OCI-LY1 (cell line): ENCODE measurements around the gene TSEN34.

Source experiments
- H2AFZ ChIP-seq: fragments of 200-600 bp; sonication (generic), shearing (Covaris generic); 2 replicates; pipeline ENCODE4 v1.6.0; 2014; ENCODE audit warnings: antibody characterized with exemption, mild to moderate bottlenecking, low read length
- H3F3A ChIP-seq: fragments of 200-600 bp; sonication (generic), shearing (Covaris generic); 2 replicates; pipeline ENCODE4 v1.6.0; 2014; ENCODE audit warnings: mild to moderate bottlenecking, antibody characterized with exemption, low read length, moderate library complexity; ENCODE audit not compliant: insufficient read depth
- H3K27ac ChIP-seq: fragments of 200-600 bp; sonication (generic); 2 replicates; pipeline ENCODE4 v1.5.1; 2014; ENCODE audit warnings: low read length, mixed run types, mild to moderate bottlenecking, low read depth; ENCODE audit not compliant: poor library complexity, severe bottlenecking
- H3K27me3 ChIP-seq: fragments of 200-600 bp; sonication (generic); 2 replicates; pipeline ENCODE4 v1.6.0; 2014; ENCODE audit warnings: antibody characterized with exemption, mild to moderate bottlenecking, low read length, moderate library complexity; ENCODE audit not compliant: insufficient read depth
- H3K36me3 ChIP-seq: fragments of 200-600 bp; sonication (generic); 2 replicates; pipeline ENCODE4 v1.6.1; 2014; ENCODE audit warnings: mild to moderate bottlenecking, antibody characterized with exemption, low read length, moderate library complexity, mixed read lengths; ENCODE audit not compliant: insufficient read depth
- H3K4me1 ChIP-seq: fragments of 200-600 bp; sonication (generic); 2 replicates; pipeline ENCODE4 v1.5.1; 2014; ENCODE audit warnings: mild to moderate bottlenecking, low read length, moderate library complexity; ENCODE audit not compliant: insufficient read depth, severe bottlenecking
- H3K4me2 ChIP-seq: fragments of 200-600 bp; sonication (generic), shearing (Covaris generic); 2 replicates; pipeline ENCODE4 v1.6.1; 2014; ENCODE audit warnings: low read length
- H3K4me3 ChIP-seq: fragments of 200-600 bp; sonication (generic); 2 replicates; pipeline ENCODE4 v1.5.1; 2014; ENCODE audit warnings: low read length, low read depth, mild to moderate bottlenecking, mixed read lengths; ENCODE audit not compliant: poor library complexity, severe bottlenecking
- H3K79me2 ChIP-seq: fragments of 200-600 bp; shearing (Covaris generic); 2 replicates; pipeline ENCODE4 v1.6.1; 2016; ENCODE audit warnings: mixed run types, low read length, mixed read lengths; ENCODE audit not compliant: insufficient read depth
- H3K9ac ChIP-seq: fragments of 200-600 bp; sonication (generic), shearing (Covaris generic); 2 replicates; pipeline ENCODE4 v1.6.1; 2014; ENCODE audit warnings: mild to moderate bottlenecking, low read length, mixed read lengths
- H3K9me2 ChIP-seq: fragments of 200-600 bp; sonication (generic), shearing (Covaris generic); 2 replicates; pipeline ENCODE4 v1.6.1; 2014; ENCODE audit warnings: low read depth, mild to moderate bottlenecking, low read length, mixed read lengths
- H3K9me3 ChIP-seq: fragments of 200-600 bp; shearing (Covaris generic); 2 replicates; pipeline ENCODE4 v1.6.1; 2014; ENCODE audit warnings: low read length, mixed read lengths
- H4K20me1 ChIP-seq: fragments of 200-600 bp; sonication (generic), shearing (Covaris generic); 2 replicates; pipeline ENCODE4 v1.6.0; 2016; ENCODE audit warnings: mild to moderate bottlenecking, low read length; ENCODE audit not compliant: insufficient read depth
- EZH2 ChIP-seq: fragments of 200-600 bp; sonication (generic), shearing (Covaris generic); IDR thresholded peaks from 2 replicates; pipeline ENCODE4 v1.8.0; 2017; ENCODE audit warnings: borderline replicate concordance, mixed run types, mild to moderate bottlenecking, antibody characterized with exemption, low read length, moderate library complexity, mixed read lengths
- TF ChIP-seq, protein P1 (sequence below): fragments of 200-600 bp; sonication (generic), shearing (Covaris generic); IDR thresholded peaks from 2 replicates; pipeline ENCODE4 v1.5.1; 2017; ENCODE audit warnings: mild to moderate bottlenecking, antibody characterized with exemption, low read length, moderate library complexity, mixed read lengths

Gene TSEN34

DNA sequence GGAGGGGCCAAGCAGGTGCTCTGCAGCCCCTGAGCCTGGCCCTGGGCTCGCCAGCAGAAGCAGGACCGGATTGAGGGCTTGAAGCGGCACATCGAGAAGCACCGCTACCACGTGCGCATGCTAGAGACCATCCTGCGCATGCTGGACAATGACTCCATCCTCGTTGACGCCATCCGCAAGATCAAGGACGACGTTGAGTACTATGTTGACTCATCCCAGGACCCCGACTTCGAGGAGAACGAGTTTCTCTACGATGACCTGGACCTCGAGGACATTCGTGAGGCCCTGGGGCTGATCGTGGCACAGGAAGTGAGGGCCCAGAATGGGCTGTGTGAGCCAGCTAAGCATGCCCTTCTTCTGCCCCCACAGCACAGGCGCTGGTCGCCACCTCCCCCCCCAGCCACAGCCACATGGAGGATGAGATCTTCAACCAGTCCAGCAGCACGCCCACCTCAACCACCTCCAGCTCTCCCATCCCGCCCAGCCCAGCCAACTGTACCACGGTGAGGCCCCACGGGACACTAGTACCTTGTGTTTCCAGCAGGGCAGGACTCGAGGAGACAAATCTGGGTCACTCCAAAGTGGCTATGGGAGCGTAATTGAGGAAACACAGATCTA, 45.5 kb upstream of the TSEN34 start:
- Histone ChIP-seq H3K27me3 (no peaks in the 10 kb centered on the region), H3K9me3 (no peaks in the 10 kb centered on the region), H3K4me1 (no peaks in the 10 kb centered on the region), H3K4me2 (no peak overlapping the region), H3F3A (no peaks in the 10 kb centered on the region), H3K4me3 (no peak overlapping the region), H3K27ac (no peak overlapping the region), H3K36me3 (peaks cover 99% of the 10 kb centered on the region), H3K9me2 (no peaks in the 10 kb centered on the region), H3K9ac (no peak overlapping the region), H4K20me1 (no peaks in the 10 kb centered on the region), H2AFZ (no peak overlapping the region), H3K79me2 (0 out of 2 replicates have a peak, but pooled peaks cover 10% of the 10 kb centered on the region)
- TF ChIP-seq, protein P1, sequence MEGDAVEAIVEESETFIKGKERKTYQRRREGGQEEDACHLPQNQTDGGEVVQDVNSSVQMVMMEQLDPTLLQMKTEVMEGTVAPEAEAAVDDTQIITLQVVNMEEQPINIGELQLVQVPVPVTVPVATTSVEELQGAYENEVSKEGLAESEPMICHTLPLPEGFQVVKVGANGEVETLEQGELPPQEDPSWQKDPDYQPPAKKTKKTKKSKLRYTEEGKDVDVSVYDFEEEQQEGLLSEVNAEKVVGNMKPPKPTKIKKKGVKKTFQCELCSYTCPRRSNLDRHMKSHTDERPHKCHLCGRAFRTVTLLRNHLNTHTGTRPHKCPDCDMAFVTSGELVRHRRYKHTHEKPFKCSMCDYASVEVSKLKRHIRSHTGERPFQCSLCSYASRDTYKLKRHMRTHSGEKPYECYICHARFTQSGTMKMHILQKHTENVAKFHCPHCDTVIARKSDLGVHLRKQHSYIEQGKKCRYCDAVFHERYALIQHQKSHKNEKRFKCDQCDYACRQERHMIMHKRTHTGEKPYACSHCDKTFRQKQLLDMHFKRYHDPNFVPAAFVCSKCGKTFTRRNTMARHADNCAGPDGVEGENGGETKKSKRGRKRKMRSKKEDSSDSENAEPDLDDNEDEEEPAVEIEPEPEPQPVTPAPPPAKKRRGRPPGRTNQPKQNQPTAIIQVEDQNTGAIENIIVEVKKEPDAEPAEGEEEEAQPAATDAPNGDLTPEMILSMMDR: no peak
- no peak for TF ChIP-seq EZH2

DNA sequence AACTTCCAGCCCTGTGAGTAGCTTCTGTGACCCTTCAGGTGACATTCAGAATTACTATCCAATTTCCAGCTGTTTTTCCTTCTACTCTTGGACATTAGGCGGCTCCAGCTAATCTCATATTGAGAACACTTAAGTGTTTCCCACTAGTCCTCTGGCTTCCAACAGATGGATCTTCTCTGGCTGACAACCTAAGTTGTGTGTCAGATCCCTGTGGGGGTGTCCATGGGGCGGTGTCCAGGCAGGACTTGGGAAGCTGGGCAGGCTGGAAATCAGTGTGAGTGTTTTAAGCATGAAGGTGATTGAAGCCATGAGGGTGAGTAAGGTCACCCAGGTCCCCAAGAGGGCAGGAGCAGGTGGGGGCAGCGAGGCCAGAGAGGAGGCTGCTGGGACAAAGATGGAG, 43.4 kb upstream of the TSEN34 start:
- no peak overlapping the region for H3K4me2 ChIP-seq
- no peaks in the 10 kb centered on the region for H4K20me1 ChIP-seq
- no peak overlapping the region for H3K27ac ChIP-seq
- H3F3A ChIP-seq: no peaks in the 10 kb centered on the region
- H3K9me2 ChIP-seq: no peaks in the 10 kb centered on the region
- peaks cover 98% of the 10 kb centered on the region for H3K36me3 ChIP-seq
- H3K27me3 ChIP-seq: no peaks in the 10 kb centered on the region
- TF ChIP-seq EZH2: no peak
- TF ChIP-seq, protein P1: no peak
- no peaks in the 10 kb centered on the region for H3K4me1 ChIP-seq
- H3K79me2 ChIP-seq: no peaks in the 10 kb centered on the region
- H3K4me3 ChIP-seq: no peak overlapping the region
- no peak overlapping the region for H2AFZ ChIP-seq
- H3K9me3 ChIP-seq: no peaks in the 10 kb centered on the region
- no peak overlapping the region for H3K9ac ChIP-seq

DNA sequence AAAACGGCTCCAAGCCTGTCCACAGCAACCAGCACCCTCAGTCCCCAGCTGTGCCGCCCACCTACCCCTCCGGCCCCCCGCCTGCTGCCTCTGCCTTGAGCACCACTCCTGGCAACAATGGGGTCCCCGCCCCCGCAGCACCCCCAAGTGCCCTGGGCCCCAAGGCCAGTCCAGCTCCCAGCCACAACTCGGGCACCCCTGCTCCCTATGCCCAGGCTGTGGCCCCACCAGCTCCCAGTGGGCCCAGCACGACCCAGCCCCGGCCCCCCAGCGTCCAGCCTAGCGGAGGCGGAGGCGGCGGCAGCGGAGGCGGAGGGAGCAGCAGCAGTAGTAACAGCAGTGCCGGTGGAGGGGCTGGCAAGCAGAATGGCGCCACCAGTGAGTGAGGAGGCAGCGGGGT, 43.0 kb upstream of the TSEN34 start:
- no peak overlapping the region for H3K9ac ChIP-seq
- H3K4me3 ChIP-seq: no peak overlapping the region
- TF ChIP-seq, protein P1: no peak
- TF ChIP-seq EZH2: no peak
- no peaks in the 10 kb centered on the region for H3K4me1 ChIP-seq
- no peak overlapping the region for H2AFZ ChIP-seq
- no peak overlapping the region for H3K4me2 ChIP-seq
- H3K27ac ChIP-seq: no peak overlapping the region
- no peaks in the 10 kb centered on the region for H3K79me2 ChIP-seq
- no peaks in the 10 kb centered on the region for H3K9me2 ChIP-seq
- peaks cover 98% of the 10 kb centered on the region for H3K36me3 ChIP-seq
- H3F3A ChIP-seq: no peaks in the 10 kb centered on the region
- H4K20me1 ChIP-seq: no peaks in the 10 kb centered on the region
- H3K9me3 ChIP-seq: no peaks in the 10 kb centered on the region
- no peaks in the 10 kb centered on the region for H3K27me3 ChIP-seq
